SW480 (cell line): ENCODE data around the gene SYT9.
"Not testable (repeated sequence)": the region's sequence is repeated elsewhere in the genome, so short reads cannot be mapped to it uniquely, and the experiment has no call there.

ENCODE experiments used
- DNase-seq: peaks from one replicate; pipeline ENCODE4 v3.0.0-alpha.2; 2016; ENCODE audit warnings: low spot score

The SYT9 gene

GRCh38 chr11:7506243-7506642 is 254.5 kb downstream of the SYT9 start:
- DNase-seq, result no peak

GRCh38 chr11:7508087-7508486 is 256.4 kb downstream of the SYT9 start:
- DNase-seq, result no peak

GRCh38 chr11:7509966-7510365 is 258.3 kb downstream of the SYT9 start:
- no peak for DNase-seq

GRCh38 chr11:7511401-7511800 is 259.7 kb downstream of the SYT9 start:
- DNase-seq, result no peak

- peak; percentile 14 for DNase-seq
Measured at GRCh38 chr11:7512525-7513233, 261.0 kb downstream of the SYT9 start.

- peak; percentile 70 for DNase-seq
Measured at GRCh38 chr11:7513234-7514098, 261.8 kb downstream of the SYT9 start, which contains the start of gene PPFIBP2. PPFIBP2 (plus strand) TSS chr11:7513999; CDS start chr11:7549476, 35,477 bp downstream.

GRCh38 chr11:7514099-7514591 is 262.4 kb downstream of the SYT9 start:
- no peak for DNase-seq

GRCh38 chr11:7515447-7515886 is 263.8 kb downstream of the SYT9 start:
- DNase-seq, result no peak

GRCh38 chr11:7516475-7516874 is 264.8 kb downstream of the SYT9 start:
- DNase-seq, result no peak

- not testable (repeated sequence) for DNase-seq
Measured at GRCh38 chr11:7517743-7518142, 266.0 kb downstream of the SYT9 start.
